Right cardiac atrium (tissue), 5 donors: ENCODE measurements around the gene ARHGAP6. TPM values are rescaled to one million over a fixed set of nuclear protein-coding genes. Genes with fewer than 3 reads are reported as not detected.

Experiments
- ATAC-seq, 2 donors: fragments of 200-7000 bp; cut with Tn5 transposase; one replicate each; pipeline versions ENCODE4 v1.8.0 to v1.9.1; 2020; ENCODE audit warnings: moderate library complexity in 2 of 2, mild to moderate bottlenecking in 1 of 2
- DNase-seq, 3 donors: peaks; one replicate each; pipeline ENCODE4 v3.0.0-alpha.2; 2020
- H3K27ac ChIP-seq: one replicate; pipeline ENCODE4 v1.5.1; 2013; ENCODE audit warnings: mild to moderate bottlenecking, low read length, control low read depth, moderate library complexity
- H3K27me3 ChIP-seq: one replicate; pipeline ENCODE4 v1.6.1; 2013; ENCODE audit not compliant: control insufficient read depth, insufficient read depth
- H3K4me1 ChIP-seq: one replicate; pipeline ENCODE4 v1.6.1; 2013; ENCODE audit warnings: low read length; ENCODE audit not compliant: control insufficient read depth, insufficient read depth
- H3K4me3 ChIP-seq: one replicate; pipeline ENCODE4 v1.5.1; 2013; ENCODE audit warnings: low read length, control low read depth
- H3K9me3 ChIP-seq: one replicate; pipeline ENCODE4 v1.6.1; 2013; ENCODE audit warnings: low read length; ENCODE audit not compliant: control insufficient read depth
- WGBS: extraction: QIAGEN DNeasy Blood & Tissue Kit; methylation state at CpG from one replicate; pipeline ENCODE4 v1.1.7; 2013; 5-methylcytosine and 5-hydroxymethylcytosine counted together
- intact Hi-C, 4 donors: fragments of 100-400 bp; cut with DNase I; formaldehyde crosslinking; loops; one replicate each; pipeline versions ENCODE4 v1.11.0 to v1.14.0; 2022 to 2023
- polyA plus RNA-seq: library from polyadenylated mRNA; stranded (reverse); fragments of 200-250 nt; gene quantifications from one replicate; pipeline ENCODE4 v1.2.3, GENCODE V29; 2013
- total RNA-seq, 4 donors: library from RNA; stranded (reverse); fragmentation: NEBNext Ultra II Directional; extraction: Animal tissue kit (Norgen Biotek cat#: 25700); gene quantifications; one replicate each; pipeline ENCODE4 v1.2.1, GENCODE V29; 2021
- donor health status: healthy with polysubstance abuse.
- donor health status: DM: no; HTN: yes; CAD: no.
- donor health status: DM: no; HTN: no; CAD: no.
- donor health status: DM: no; HTN: yes; CAD: no; lungs with severe emphysema.
- donor health status: DM: yes; HTN: yes; CAD: no.

ARHGAP6 gene
- total and polyA plus RNA-seq, 5 donors = 2.3 to 4.5 (median 3.1) TPM

DNA sequence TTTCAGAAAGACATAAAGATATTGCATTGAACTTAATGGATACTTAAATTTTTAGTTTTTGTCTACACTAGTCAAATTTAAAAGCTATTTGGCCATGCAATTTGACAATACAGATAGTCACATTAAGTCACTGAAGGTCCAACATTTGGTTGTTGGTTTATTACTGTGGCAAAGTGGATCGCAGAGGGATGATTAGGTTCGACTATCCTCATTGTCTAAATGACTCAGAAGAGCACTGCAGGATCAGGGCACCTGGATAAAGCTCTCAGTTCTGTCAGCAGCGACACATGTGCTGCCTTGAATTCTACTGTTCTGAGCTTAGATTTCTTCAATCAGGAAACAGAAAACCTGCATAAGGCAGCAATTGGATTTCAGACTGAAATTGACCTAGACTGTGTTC, 241.8 kb downstream of the ARHGAP6 start:
- H3K4me1 ChIP-seq = no peaks in the 10 kb centered on the region
- WGBS = 94% methylated on average over 3 of the region's 3 CpGs
- no peak overlapping the region for H3K27ac ChIP-seq
- H3K4me3 ChIP-seq = no peak overlapping the region
- no peaks in the 10 kb centered on the region for H3K27me3 ChIP-seq
- no peak for ATAC-seq
- no peak for DNase-seq
- H3K9me3 ChIP-seq = no peaks in the 10 kb centered on the region
- intact Hi-C loops = no loop called here

DNA sequence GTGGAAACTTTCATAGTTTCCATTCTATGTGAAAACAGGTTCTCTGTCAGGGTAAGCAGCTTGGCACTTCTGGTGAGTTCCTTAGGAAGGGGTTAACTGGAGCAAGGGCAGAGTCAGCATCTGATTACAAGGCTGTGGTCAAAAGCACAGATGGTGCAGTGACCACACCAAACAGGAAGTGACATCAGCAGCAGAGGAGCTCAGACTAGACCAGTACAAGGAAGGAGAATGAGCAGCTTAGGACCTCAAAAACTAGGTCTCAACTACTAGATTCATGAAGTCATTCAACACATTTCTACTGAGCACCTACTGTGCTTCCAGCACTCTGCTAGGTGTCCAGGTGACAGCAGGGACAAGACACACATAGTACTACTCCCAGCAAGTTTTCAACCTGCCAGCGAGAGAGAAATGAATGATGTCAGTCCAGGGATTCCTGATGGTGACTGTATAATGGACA, 242.3 kb downstream of the ARHGAP6 start:
- Histone ChIP-seq H3K4me1 (no peaks in the 10 kb centered on the region), H3K27ac (no peak overlapping the region), H3K27me3 (no peaks in the 10 kb centered on the region), H3K9me3 (no peaks in the 10 kb centered on the region), H3K4me3 (no peak overlapping the region)
- WGBS = 100% methylated on average over 1 of the region's 1 CpG
- intact Hi-C loops = no loop called here
- ATAC-seq (peak; percentile 49 to 62), DNase-seq (peak in 2 of 3 donors; percentile 8 to 38)

DNA sequence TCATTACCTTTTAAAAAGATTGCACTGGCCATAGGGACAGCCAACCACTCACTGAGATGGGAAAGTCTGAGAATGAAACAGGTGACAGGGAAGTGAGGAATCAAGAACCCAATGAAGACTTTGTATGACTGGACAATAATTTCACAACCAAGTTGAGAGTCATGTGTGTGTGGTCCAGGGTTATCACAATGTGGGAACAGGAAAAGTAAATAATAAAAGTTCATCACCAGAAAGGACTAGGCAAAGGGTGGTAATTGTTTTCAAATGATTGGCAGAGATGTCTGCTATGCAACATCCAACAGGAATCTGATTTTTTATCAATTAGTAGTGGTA, 243.2 kb downstream of the ARHGAP6 start:
- DNase-seq (no peak), ATAC-seq (no peak)
- Histone ChIP-seq H3K4me3 (no peak overlapping the region), H3K27ac (no peak overlapping the region), H3K9me3 (no peaks in the 10 kb centered on the region), H3K4me1 (no peaks in the 10 kb centered on the region), H3K27me3 (no peaks in the 10 kb centered on the region)
- intact Hi-C loops = no loop called here

DNA sequence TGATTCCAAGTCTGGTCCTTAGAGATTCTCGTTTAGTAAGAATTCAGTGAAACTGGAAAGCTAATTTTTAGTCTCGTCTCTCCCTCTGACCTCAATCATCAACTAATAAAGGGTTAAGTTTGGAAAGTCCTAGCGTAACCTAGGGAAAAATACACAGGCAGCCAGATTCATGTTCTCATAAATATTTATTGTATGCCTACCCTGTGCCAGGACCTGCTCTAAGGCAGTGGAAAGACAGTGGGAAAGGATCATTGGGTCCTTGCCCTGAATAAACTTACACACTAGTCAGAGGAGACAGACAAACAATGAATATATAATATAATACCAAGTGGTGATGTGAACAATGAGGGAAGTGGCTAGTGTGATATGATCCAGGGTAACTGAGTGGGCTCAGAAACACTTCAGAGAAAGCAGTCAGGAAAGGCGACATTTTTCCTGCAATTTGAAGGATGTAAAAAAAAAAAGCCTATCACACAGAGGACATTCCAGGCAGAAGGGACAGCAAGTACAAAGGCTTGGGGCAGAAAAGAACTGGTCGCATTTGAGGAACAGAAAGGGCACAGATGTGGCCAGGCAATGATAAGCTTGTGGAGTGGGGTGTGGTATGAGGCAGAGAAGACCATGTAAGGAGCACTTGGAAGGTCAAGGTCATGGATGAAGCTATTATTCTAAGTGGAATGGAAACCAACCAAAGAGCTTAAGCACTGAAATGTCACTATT, 243.8 kb downstream of the ARHGAP6 start:
- 58% methylated on average over 5 of the region's 5 CpGs for WGBS
- DNase-seq = no peak
- Histone ChIP-seq H3K9me3 (no peaks in the 10 kb centered on the region), H3K4me1 (no peaks in the 10 kb centered on the region), H3K4me3 (no peak overlapping the region), H3K27me3 (no peaks in the 10 kb centered on the region), H3K27ac (no peak overlapping the region)
- no peak for ATAC-seq
- intact Hi-C loops = no loop called here

DNA sequence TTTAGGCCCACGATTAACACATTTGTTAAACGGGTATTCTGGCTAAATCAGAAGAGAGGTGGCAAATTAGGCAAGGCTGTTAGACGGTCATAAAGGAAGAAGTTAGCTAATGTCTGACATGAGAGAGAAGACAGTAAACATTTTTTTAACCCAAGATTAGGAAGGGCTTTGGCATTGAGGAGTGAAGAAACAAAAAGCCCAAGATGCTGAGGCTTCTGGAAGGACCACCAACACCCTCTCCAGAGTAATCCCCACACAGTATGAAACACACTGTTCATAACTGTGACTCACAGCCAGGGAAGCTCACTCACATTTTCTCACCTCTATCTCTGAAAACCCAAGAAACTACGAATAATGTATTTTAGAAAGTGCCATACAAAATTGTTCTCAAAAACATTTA, 244.9 kb downstream of the ARHGAP6 start:
- H3K4me1 ChIP-seq = no peaks in the 10 kb centered on the region
- no peaks in the 10 kb centered on the region for H3K9me3 ChIP-seq
- DNase-seq (no peak), ATAC-seq (no peak)
- intact Hi-C loops = no loop called here
- no peak overlapping the region for H3K4me3 ChIP-seq
- H3K27me3 ChIP-seq = no peaks in the 10 kb centered on the region
- WGBS = 64% methylated on average over 4 of the region's 4 CpGs
- no peak overlapping the region for H3K27ac ChIP-seq

DNA sequence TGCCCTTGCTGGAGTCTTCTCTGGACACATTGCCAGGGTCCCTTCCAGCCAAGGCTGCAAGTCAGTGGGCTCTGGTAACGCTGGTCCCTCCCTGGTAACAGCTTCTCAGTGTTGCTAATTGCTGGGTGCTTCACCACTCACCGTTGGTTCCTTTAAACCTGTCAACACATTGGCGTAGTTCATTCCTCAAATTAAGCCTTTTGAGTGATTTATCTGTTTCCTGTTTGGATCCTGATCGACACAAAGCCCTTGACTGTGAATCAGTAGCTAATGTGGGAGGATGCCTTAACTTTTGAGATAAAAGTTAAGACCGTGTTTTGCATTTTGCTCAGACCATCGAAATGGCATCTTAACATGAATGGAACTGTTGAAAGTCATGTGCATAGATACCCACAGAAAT, 246.6 kb downstream of the ARHGAP6 start:
- Histone ChIP-seq H3K4me3 (no peak overlapping the region), H3K27me3 (no peaks in the 10 kb centered on the region), H3K9me3 (no peaks in the 10 kb centered on the region), H3K27ac (no peak overlapping the region), H3K4me1 (no peaks in the 10 kb centered on the region)
- intact Hi-C loops = no loop called here
- DNase-seq (no peak), ATAC-seq (no peak)
- WGBS = 35% methylated on average over 6 of the region's 6 CpGs

DNA sequence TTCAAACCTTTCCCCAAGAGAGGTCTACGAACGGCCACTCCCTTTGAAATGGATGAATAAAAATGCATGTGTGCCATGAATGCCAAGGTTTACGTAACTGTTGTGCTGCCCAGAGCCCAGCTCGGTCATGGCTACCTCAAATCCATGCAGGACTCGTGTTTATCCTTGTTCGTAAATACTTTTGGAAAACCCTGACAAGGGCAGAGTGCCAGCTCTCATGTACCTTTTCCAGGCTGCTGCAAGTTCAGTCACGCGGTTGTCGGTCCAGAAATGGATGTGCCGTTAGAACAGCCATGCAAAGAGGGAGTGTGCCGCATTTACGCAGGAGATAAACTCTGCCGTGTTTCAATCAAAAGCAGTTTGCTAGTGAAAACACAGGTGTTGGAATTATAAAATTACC, 249.1 kb downstream of the ARHGAP6 start:
- Histone ChIP-seq H3K27ac (no peak overlapping the region), H3K4me3 (no peak overlapping the region), H3K27me3 (no peaks in the 10 kb centered on the region), H3K4me1 (no peaks in the 10 kb centered on the region), H3K9me3 (no peaks in the 10 kb centered on the region)
- ATAC-seq (no peak), DNase-seq (peak in 1 of 3 donors; percentile 10)
- intact Hi-C loops = no loop called here
- WGBS = 69% methylated on average over 13 of the region's 13 CpGs

DNA sequence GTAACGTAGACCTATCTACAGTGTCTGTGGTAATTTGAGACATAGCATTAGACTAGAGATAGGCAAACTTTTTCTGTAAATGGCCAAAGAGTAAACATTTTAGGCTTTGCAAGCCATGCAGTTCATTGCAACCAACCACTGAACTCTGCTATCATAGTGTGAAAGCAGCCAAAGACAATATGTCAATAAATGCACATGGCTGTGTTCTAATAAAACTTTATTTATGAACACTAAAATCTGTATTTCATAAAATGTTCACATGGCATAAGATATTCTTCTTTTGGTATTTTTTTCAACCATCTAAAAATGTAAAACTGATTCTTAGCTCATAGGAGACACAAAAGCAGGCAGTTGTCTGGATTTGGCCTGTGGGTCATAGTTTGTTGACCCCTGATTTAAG, 251.6 kb downstream of the ARHGAP6 start:
- DNase-seq (no peak), ATAC-seq (no peak)
- Histone ChIP-seq H3K27ac (no peak overlapping the region), H3K9me3 (no peaks in the 10 kb centered on the region), H3K4me1 (no peaks in the 10 kb centered on the region), H3K27me3 (no peaks in the 10 kb centered on the region), H3K4me3 (no peak overlapping the region)
- WGBS = 97% methylated on average over 1 of the region's 1 CpG
- intact Hi-C loops = no loop called here

DNA sequence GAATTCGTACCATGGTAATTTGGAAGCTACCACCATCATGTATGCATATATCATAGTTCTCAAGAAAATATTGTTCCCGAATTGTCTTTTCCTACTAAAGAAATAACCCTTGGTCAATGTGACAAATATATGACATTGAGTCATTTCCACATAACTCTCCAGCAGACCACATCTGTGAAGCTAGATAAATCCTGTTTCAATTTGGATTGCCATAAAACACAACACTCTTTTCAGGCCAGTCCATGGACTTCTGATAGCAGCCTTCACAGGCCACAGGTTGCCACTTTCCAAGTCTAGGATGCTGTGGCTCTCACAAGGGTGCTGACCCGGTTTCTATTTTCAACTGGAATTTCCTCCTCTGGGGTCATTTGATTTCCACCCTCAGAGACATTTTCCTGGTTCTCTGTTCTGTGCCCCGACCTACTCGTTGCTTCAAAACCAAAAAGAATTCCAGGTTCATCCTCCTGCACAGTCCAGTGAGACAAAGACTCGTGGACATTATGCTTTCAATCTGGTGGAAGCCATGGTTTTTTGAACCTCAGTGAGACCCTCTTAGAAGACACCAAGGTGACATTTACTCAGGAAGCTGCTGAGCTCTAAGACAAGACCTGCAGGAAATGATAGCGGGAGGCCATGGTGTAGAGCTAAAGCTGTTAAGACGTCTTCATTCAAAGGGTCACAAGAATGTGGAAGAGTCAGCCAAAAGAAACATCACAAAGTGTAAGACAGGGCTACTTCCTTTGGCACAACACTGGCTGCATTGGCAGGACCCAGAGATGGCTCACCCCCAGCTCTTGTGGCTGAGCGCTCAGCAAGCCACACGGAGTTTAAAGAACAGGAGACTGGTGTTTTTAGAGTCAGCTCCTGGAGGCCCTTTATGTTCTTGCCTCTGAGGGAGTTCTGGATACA, 252.8 kb downstream of the ARHGAP6 start:
- Histone ChIP-seq H3K27me3 (no peaks in the 10 kb centered on the region), H3K4me1 (no peaks in the 10 kb centered on the region), H3K4me3 (no peak overlapping the region), H3K9me3 (no peaks in the 10 kb centered on the region), H3K27ac (no peak overlapping the region)
- intact Hi-C loops = no loop called here
- DNase-seq (peak; percentile 25 to 62 (median 60)), ATAC-seq (peak; percentile 71 to 77)
- 60% methylated on average over 10 of the region's 10 CpGs for WGBS

DNA sequence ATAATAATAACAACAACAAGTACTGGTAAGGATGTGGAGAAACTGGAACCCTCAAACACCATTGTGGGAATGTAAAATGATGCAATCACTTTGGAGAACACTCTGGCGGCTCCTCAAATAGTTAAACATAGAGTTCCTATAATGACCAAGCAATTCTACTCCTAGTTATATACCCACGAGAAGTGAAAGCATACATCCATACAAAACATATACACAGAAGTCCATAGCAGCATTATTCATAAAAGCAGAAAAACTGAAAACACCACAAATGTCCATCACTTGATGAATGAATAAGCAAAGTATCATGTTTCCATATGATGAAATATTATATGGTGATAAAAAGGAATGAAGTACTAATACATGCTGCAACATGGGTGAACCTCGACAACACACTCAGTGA, 255.8 kb downstream of the ARHGAP6 start:
- no peaks in the 10 kb centered on the region for H3K27me3 ChIP-seq
- ATAC-seq (no peak), DNase-seq (no peak)
- intact Hi-C loops = no loop called here
- no peak overlapping the region for H3K27ac ChIP-seq
- no peak overlapping the region for H3K4me3 ChIP-seq
- H3K4me1 ChIP-seq = no peaks in the 10 kb centered on the region
- no peaks in the 10 kb centered on the region for H3K9me3 ChIP-seq
- 93% methylated on average over 3 of the region's 3 CpGs for WGBS

DNA sequence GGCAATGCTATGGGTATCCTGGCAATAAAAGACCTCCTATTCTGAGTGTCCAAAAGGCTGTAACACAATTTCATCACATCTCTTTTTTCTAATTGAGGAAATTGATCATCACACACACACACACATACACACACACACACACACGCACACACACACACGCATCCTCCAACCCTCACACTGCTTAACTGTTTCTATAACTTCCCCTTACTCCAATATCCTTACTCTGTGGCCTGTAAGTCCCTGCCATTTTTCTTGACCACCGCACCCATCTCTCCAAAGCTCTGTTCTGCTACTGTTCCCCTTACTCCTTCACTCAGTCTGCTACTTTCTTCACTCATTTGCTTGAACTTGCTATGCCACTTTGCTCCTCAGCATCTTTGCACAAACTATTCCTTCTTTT, 256.9 kb downstream of the ARHGAP6 start:
- no peak for ATAC-seq
- intact Hi-C loops = no loop called here
- WGBS = 98% methylated on average over 3 of the region's 3 CpGs

More for the DNA sequence above, 256.9 kb downstream of the ARHGAP6 start:
- no peaks in the 10 kb centered on the region for H3K4me1 ChIP-seq
- H3K4me3 ChIP-seq = no peak overlapping the region
- H3K27ac ChIP-seq = no peak overlapping the region
- no peak for DNase-seq
- no peaks in the 10 kb centered on the region for H3K27me3 ChIP-seq
- H3K9me3 ChIP-seq = no peaks in the 10 kb centered on the region
